NB4 (cell line): ENCODE measurements around the gene FIS1.

Experiments
- DNase-seq: peaks from one replicate; pipeline ENCODE4 v3.0.0; 2010; ENCODE audit warnings: low read depth
- H3K4me3 ChIP-seq: one replicate; pipeline ENCODE4 v1.5.1; 2011; ENCODE audit warnings: mild to moderate bottlenecking, low read depth, low read length, moderate library complexity
- CTCF ChIP-seq: IDR thresholded peaks from one replicate; pipeline ENCODE4 v1.5.1; 2012; ENCODE audit warnings: low read depth, low read length
- MAX ChIP-seq: IDR thresholded peaks from 2 replicates; pipeline ENCODE4 v1.6.1; 2011; ENCODE audit warnings: low read depth, low read length
- MYC ChIP-seq: IDR thresholded peaks from 2 replicates; pipeline ENCODE4 v1.6.1; 2011; ENCODE audit warnings: low read depth, low read length
- POLR2A ChIP-seq: IDR thresholded peaks from 2 replicates; pipeline ENCODE4 v1.6.1; 2011; ENCODE audit warnings: mild to moderate bottlenecking; ENCODE audit not compliant: insufficient read length; ENCODE audit errors: extremely low read depth

The FIS1 gene

GRCh38 chr7:101234636-101235035 lies 10.2 kb downstream of the FIS1 start:
- TF ChIP-seq CTCF (no peak), POLR2A (no peak), MYC (no peak), MAX (no peak)
- no peak overlapping the region for H3K4me3 ChIP-seq
- no peak for DNase-seq

GRCh38 chr7:101233907-101234547 lies 10.9 kb downstream of the FIS1 start:
- no peak for TF ChIP-seq MYC
- no peak overlapping the region for H3K4me3 ChIP-seq
- no peak for DNase-seq

GRCh38 chr7:101232141-101232850 lies 12.6 kb downstream of the FIS1 start:
- no peak overlapping the region for H3K4me3 ChIP-seq
- DNase-seq = no peak
- TF ChIP-seq CTCF (no peak), POLR2A (no peak), MYC (no peak), MAX (no peak)

GRCh38 chr7:101231644-101232043 lies 13.2 kb downstream of the FIS1 start:
- DNase-seq = no peak
- no peak overlapping the region for H3K4me3 ChIP-seq
- TF ChIP-seq CTCF = no peak
- no peak for TF ChIP-seq POLR2A
- TF ChIP-seq MAX = no peak
- TF ChIP-seq MYC = no peak

- no peak for DNase-seq
- H3K4me3 ChIP-seq = no peak overlapping the region
Observed at GRCh38 chr7:101226721-101227120, 18.2 kb downstream of the FIS1 start.

More at GRCh38 chr7:101226721-101227120, 18.2 kb downstream of the FIS1 start:
- TF ChIP-seq MAX (no peak), CTCF (no peak), MYC (no peak), POLR2A (no peak)
